ENCODE results near the gene HSF4.

Gene HSF4

DNA sequence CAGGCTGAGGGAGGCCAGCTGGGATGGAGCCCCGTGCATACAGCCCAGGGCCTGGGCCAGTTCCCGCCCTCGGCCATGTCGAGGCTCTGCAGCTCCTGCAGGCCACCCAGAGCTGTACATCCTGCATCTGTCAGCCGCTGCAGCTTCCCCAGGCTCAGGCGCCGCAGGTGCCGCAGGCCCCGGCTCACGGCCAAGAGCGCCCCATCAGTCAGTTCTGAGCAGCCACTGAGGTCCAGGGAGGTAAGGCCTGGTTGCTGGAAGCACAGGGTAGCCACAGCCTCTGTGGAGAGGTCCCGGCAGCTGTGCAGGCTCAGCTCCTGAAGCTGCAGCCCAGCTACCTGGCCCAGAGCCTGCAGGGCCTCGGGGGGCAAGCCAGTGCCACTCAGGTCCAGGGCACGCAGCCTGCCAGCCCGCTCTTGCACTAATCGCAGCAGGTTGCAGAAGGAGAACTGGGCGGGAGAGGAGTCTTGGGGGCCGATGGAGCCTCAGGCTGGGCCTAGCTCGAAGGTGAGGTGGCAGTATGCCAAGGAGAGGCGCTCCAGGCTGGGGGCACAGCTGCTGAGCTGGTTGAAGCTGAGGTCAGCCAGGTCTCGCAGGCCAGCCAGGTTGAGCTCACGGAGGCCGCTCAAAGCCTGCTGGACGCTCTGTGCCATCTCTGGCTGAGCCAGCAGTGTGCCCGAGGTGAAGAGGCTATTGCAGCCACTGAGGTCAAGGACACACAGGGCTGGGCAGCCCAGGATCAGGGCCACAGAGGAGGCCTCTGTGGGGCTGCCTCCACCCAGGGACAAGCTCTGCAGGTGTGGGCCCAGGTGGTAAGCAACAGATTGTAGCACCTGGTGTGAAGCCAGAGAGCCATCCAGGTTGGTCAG, 45.8 kb downstream of the HSF4 start:
- Histone ChIP-seq H3K4me3 (no peak overlapping the region), H3K9me3 (ENCODE audit: low read depth, low read length) (no peaks in the 10 kb centered on the region), H3K27ac (no peak overlapping the region), H3K36me3 (ENCODE audit: insufficient read depth, low read length) (no peaks in the 10 kb centered on the region), H3K9ac (ENCODE audit: insufficient read length) (no peak overlapping the region)
- no peak for DNase-seq (ENCODE audit: low read depth, low spot score)
- TF ChIP-seq EZH2 (IDR thresholded peaks at IDR 0.05), result no peak
- no peak for TF ChIP-seq FOXP2 (optimal IDR thresholded peaks at IDR 0.05; ENCODE audit: control extremely low read depth, extremely low read length, insufficient read depth)
- no peak for TF ChIP-seq POLR2AphosphoS5 (IDR thresholded peaks at IDR 0.05; ENCODE audit: borderline replicate concordance, low read depth, low read length)

DNA sequence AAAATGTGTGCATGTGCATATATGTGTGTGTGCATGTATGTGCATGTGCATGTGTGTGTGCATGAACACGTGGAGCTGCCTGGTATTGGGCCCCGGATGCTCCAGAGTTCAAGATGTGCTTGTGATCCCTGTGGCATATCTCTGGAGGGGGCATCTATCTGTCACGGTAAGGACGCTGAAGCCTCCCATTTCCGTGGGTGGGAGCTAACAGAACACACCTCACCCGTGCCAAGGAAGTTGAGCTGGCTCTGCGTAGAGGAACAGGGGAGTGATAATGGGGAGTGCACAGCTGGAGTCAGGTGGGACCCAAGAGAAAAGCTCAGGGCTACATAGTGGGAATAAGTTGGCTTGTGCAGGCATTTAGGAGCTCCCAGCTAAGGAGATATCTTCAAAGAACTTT, 47.1 kb downstream of the HSF4 start:
- no peak overlapping the region for H3K4me3 ChIP-seq
- no peak for DNase-seq (ENCODE audit: low read depth, low spot score)
- H3K9ac ChIP-seq (ENCODE audit: insufficient read length), result no peak overlapping the region
- H3K27ac ChIP-seq, result no peak overlapping the region
- H3K36me3 ChIP-seq (ENCODE audit: insufficient read depth, low read length), result no peaks in the 10 kb centered on the region
- no peaks in the 10 kb centered on the region for H3K9me3 ChIP-seq (ENCODE audit: low read depth, low read length)
- no peak for TF ChIP-seq FOXP2 (optimal IDR thresholded peaks at IDR 0.05; ENCODE audit: control extremely low read depth, extremely low read length, insufficient read depth)

DNA sequence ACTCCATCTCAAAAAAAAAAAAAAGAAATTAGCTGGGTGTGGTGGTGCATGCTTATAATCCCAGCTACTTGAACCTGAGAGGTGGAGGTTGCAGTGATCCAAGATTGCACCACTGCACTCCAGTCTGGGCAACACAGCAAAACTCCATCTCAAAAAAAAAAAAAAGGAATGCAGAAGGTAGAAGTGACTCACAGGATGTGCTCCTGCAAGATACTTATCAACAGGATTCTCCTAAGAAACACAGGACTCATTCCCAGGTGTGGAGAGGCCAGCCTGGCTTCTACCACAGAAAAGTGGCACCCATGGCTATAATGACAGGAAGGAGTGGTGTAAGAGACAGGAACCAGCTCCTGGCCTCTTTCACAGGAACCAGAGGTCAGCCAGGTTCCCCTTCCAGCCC, 48.2 kb downstream of the HSF4 start:
- DNase-seq (ENCODE audit: low read depth, low spot score), result no peak
- no peak overlapping the region for H3K4me3 ChIP-seq
- no peaks in the 10 kb centered on the region for H3K36me3 ChIP-seq (ENCODE audit: insufficient read depth, low read length)
- no peak overlapping the region for H3K27ac ChIP-seq
- TF ChIP-seq POLR2AphosphoS5 (IDR thresholded peaks at IDR 0.05; ENCODE audit: borderline replicate concordance, low read depth, low read length) (no peak), EZH2 (IDR thresholded peaks at IDR 0.05) (no peak), FOXP2 (optimal IDR thresholded peaks at IDR 0.05; ENCODE audit: control extremely low read depth, extremely low read length, insufficient read depth) (no peak)
- no peak overlapping the region for H3K9ac ChIP-seq (ENCODE audit: insufficient read length)
- H3K9me3 ChIP-seq (ENCODE audit: low read depth, low read length), result no peaks in the 10 kb centered on the region

DNA sequence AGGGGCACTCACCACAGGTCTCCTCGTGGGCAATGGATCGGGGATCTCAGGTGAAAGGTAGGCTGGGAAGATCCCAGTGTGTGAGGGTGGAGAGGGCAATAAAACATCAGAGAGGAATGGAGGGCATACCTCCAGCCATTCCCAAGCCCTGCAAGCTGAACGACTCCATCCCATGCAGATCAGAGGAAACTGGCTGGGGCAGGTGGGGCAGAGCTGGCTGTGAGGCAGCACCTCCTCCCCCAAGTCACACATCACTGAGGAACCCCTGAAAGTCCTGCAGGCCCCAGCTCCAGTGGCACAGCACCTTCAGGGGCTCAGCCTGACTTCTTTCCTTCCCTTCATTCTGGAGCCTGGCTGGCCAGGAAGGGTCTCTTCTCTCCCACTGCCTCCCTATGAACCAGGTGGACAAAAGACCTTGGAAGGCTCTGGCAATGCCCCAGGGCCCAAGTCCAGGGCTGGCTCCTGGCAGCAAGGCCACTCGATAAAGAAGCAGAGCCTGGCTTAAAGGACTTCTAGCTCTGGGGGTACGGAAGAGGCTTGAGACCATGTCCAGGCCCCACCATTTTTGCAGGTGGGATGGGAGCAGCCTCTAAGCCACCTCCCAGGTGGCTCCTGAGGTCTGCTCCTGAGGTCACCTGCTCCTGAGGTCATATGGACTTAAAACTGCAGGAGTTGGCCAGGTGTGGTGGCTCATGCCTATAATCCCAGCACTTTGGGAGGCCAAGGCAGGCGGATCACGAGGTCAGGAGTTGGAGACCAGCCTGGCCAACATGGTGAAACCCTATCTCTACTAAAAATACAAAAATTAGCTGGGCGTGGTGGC, 48.9 kb downstream of the HSF4 start:
- TF ChIP-seq FOXP2 (optimal IDR thresholded peaks at IDR 0.05; ENCODE audit: control extremely low read depth, extremely low read length, insufficient read depth) (no peak), EZH2 (IDR thresholded peaks at IDR 0.05) (no peak), POLR2AphosphoS5 (IDR thresholded peaks at IDR 0.05; ENCODE audit: borderline replicate concordance, low read depth, low read length) (no peak)
- H3K27ac ChIP-seq, result no peak overlapping the region
- DNase-seq (ENCODE audit: low read depth, low spot score), result no peak
- H3K36me3 ChIP-seq (ENCODE audit: insufficient read depth, low read length), result no peaks in the 10 kb centered on the region
- no peak overlapping the region for H3K4me3 ChIP-seq
- H3K9ac ChIP-seq (ENCODE audit: insufficient read length), result no peak overlapping the region
- H3K9me3 ChIP-seq (ENCODE audit: low read depth, low read length), result no peaks in the 10 kb centered on the region

DNA sequence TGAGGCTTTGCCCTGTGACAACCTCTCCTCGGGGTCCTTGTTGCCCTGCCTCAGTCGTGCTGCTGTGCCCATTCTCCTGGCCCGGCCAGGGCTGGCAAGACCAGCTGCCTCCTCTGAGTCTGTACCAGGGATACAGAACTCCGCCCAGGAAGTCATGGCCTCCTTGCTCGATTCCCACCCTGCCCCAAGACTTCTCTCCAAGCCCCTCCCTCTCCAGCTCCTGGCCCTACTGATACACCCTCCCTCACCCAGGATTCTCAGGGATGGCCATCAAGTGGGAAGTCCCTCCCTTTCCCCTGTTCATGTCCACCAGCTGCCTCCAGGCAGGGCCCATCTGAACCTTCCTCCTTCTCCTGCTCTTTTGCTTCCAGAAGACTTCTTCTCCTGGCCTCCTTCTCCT, 51.2 kb downstream of the HSF4 start:
- Histone ChIP-seq H3K4me3 (no peak overlapping the region), H3K27ac (no peak overlapping the region), H3K9me3 (ENCODE audit: low read depth, low read length) (no peaks in the 10 kb centered on the region), H3K36me3 (ENCODE audit: insufficient read depth, low read length) (no peaks in the 10 kb centered on the region), H3K9ac (ENCODE audit: insufficient read length) (no peak overlapping the region)
- no peak for DNase-seq (ENCODE audit: low read depth, low spot score)
- TF ChIP-seq EZH2 (IDR thresholded peaks at IDR 0.05) (no peak), FOXP2 (optimal IDR thresholded peaks at IDR 0.05; ENCODE audit: control extremely low read depth, extremely low read length, insufficient read depth) (no peak), POLR2AphosphoS5 (IDR thresholded peaks at IDR 0.05; ENCODE audit: borderline replicate concordance, low read depth, low read length) (no peak)

DNA sequence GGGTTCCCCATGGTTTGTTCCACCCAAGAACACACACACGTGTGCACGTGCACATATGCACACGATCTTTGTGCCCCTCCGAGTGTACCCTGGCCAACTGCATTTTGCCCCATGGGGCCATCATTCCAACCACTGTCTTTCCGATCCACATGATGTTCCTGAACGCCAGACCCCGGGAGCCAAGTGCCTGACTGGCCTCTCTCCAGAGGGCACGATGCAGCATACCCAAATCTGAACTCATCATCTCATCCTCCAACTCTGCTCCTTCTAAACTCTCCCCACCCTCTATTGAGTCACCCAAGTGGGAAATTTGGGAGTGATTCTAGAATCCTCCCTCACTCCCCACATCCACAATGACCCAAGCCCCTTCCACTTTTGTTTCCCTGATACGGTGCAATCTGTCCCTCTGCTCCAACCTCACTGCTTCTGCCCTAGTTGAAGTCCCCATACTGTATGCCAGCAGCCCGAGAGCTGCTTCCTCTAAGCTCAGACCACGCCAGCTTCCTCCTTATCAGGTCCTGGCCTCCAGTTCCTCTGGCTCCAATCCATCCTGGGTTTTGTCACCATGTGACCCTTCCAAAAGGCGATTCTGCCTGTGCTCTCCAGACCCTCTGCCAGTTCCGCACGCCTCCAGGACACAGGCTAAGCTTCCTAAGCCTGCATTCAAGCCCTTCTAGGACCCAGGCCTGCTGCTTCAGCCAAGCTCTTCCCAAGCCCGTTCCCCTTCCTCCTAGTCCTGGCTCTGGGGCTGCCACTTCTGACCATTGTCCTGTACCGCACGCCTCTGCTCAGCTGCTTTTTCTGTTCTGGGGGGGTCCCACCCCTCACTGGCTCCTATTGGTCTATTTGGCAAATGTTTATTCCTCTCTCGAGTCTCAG, 52.3 kb downstream of the HSF4 start:
- no peak for DNase-seq (ENCODE audit: low read depth, low spot score)
- H3K4me3 ChIP-seq, result no peak overlapping the region
- no peaks in the 10 kb centered on the region for H3K36me3 ChIP-seq (ENCODE audit: insufficient read depth, low read length)
- H3K27ac ChIP-seq, result no peak overlapping the region
- no peak overlapping the region for H3K9ac ChIP-seq (ENCODE audit: insufficient read length)
- TF ChIP-seq EZH2 (IDR thresholded peaks at IDR 0.05) (no peak), POLR2AphosphoS5 (IDR thresholded peaks at IDR 0.05; ENCODE audit: borderline replicate concordance, low read depth, low read length) (no peak), FOXP2 (optimal IDR thresholded peaks at IDR 0.05; ENCODE audit: control extremely low read depth, extremely low read length, insufficient read depth) (no peak)
- H3K9me3 ChIP-seq (ENCODE audit: low read depth, low read length), result no peaks in the 10 kb centered on the region

Data from SK-N-MC (cell line).